Measurements from ENCODE around the gene UGT1A6. TPM values are rescaled to one million over a fixed set of nuclear protein-coding genes. Genes with fewer than 3 reads are reported as not detected.

Gene UGT1A6
- total RNA-seq, 1 experiment from 2014 or later = not detected

GRCh38 chr2:233807966-233808935, 115.6 kb downstream of the UGT1A6 start:
- no peaks in the 10 kb centered on the region for H3K27me3 ChIP-seq (replicated peaks; ENCODE audit: insufficient read depth, low read depth, low read length, poor library complexity)
- CTCF ChIA-PET = no interaction called here
- no peaks in the 10 kb centered on the region for H3K4me1 ChIP-seq (ENCODE audit: insufficient read depth, low read length, poor library complexity, severe bottlenecking)
- BruUV-seq (replicated peaks) = no TSS peak
- no peaks in the 10 kb centered on the region for H3K9me3 ChIP-seq (ENCODE audit: low read depth, low read length, poor library complexity, severe bottlenecking)
- TF ChIP-seq EZH2 (IDR thresholded peaks at IDR 0.05; ENCODE audit: borderline replicate concordance, low read depth, low read length, poor library complexity, severe bottlenecking) = no peak
- TF ChIP-seq, protein P1, sequence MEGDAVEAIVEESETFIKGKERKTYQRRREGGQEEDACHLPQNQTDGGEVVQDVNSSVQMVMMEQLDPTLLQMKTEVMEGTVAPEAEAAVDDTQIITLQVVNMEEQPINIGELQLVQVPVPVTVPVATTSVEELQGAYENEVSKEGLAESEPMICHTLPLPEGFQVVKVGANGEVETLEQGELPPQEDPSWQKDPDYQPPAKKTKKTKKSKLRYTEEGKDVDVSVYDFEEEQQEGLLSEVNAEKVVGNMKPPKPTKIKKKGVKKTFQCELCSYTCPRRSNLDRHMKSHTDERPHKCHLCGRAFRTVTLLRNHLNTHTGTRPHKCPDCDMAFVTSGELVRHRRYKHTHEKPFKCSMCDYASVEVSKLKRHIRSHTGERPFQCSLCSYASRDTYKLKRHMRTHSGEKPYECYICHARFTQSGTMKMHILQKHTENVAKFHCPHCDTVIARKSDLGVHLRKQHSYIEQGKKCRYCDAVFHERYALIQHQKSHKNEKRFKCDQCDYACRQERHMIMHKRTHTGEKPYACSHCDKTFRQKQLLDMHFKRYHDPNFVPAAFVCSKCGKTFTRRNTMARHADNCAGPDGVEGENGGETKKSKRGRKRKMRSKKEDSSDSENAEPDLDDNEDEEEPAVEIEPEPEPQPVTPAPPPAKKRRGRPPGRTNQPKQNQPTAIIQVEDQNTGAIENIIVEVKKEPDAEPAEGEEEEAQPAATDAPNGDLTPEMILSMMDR (conservative IDR thresholded peaks at IDR 0.05; ENCODE audit: low read depth, low read length) = no peak
- no peaks in the 10 kb centered on the region for H3K36me3 ChIP-seq (ENCODE audit: insufficient read depth, low read length, poor library complexity, severe bottlenecking)
- POLR2A ChIA-PET (ENCODE audit: low non-redundant PET) = no interaction called here
- no peak overlapping the region for H3K27ac ChIP-seq (ENCODE audit: low read depth, low read length, poor library complexity, severe bottlenecking)
- no peak overlapping the region for H3K4me3 ChIP-seq (ENCODE audit: low read depth, low read length, poor library complexity, severe bottlenecking)
- intact Hi-C loops (cut with micrococcal nuclease; ENCODE audit: unreplicated experiment) = no loop called here
- DNase-seq (ENCODE audit: low spot score) = no peak

- no peaks in the 10 kb centered on the region for H3K4me1 ChIP-seq (ENCODE audit: insufficient read depth, low read length, poor library complexity, severe bottlenecking)
- no TSS peak for BruUV-seq (replicated peaks)
- no peaks in the 10 kb centered on the region for H3K27me3 ChIP-seq (replicated peaks; ENCODE audit: insufficient read depth, low read depth, low read length, poor library complexity)
- intact Hi-C loops (cut with micrococcal nuclease; ENCODE audit: unreplicated experiment) = no loop called here
- POLR2A ChIA-PET (ENCODE audit: low non-redundant PET) = no interaction called here
- H3K4me3 ChIP-seq (ENCODE audit: low read depth, low read length, poor library complexity, severe bottlenecking) = no peak overlapping the region
- H3K27ac ChIP-seq (ENCODE audit: low read depth, low read length, poor library complexity, severe bottlenecking) = no peak overlapping the region
- CTCF ChIA-PET = no interaction called here
- DNase-seq (ENCODE audit: low spot score) = no peak
- TF ChIP-seq, protein P1 (conservative IDR thresholded peaks at IDR 0.05; ENCODE audit: low read depth, low read length) = no peak
- no peak for TF ChIP-seq EZH2 (IDR thresholded peaks at IDR 0.05; ENCODE audit: borderline replicate concordance, low read depth, low read length, poor library complexity, severe bottlenecking)
- H3K36me3 ChIP-seq (ENCODE audit: insufficient read depth, low read length, poor library complexity, severe bottlenecking) = no peaks in the 10 kb centered on the region
- H3K9me3 ChIP-seq (ENCODE audit: low read depth, low read length, poor library complexity, severe bottlenecking) = no peaks in the 10 kb centered on the region
Measured at GRCh38 chr2:233810385-233810784, 117.7 kb downstream of the UGT1A6 start.

GRCh38 chr2:233811087-233811486, 118.4 kb downstream of the UGT1A6 start:
- no TSS peak for BruUV-seq (replicated peaks)
- Histone ChIP-seq H3K27me3 (replicated peaks; ENCODE audit: insufficient read depth, low read depth, low read length, poor library complexity) (no peaks in the 10 kb centered on the region), H3K4me1 (ENCODE audit: insufficient read depth, low read length, poor library complexity, severe bottlenecking) (no peaks in the 10 kb centered on the region), H3K27ac (ENCODE audit: low read depth, low read length, poor library complexity, severe bottlenecking) (no peak overlapping the region), H3K36me3 (ENCODE audit: insufficient read depth, low read length, poor library complexity, severe bottlenecking) (no peaks in the 10 kb centered on the region), H3K9me3 (ENCODE audit: low read depth, low read length, poor library complexity, severe bottlenecking) (no peaks in the 10 kb centered on the region), H3K4me3 (ENCODE audit: low read depth, low read length, poor library complexity, severe bottlenecking) (no peak overlapping the region)
- DNase-seq (ENCODE audit: low spot score) = no peak
- intact Hi-C loops (cut with micrococcal nuclease; ENCODE audit: unreplicated experiment) = no loop called here
- CTCF ChIA-PET = no interaction called here
- POLR2A ChIA-PET (ENCODE audit: low non-redundant PET) = no interaction called here
- no peak for TF ChIP-seq EZH2 (IDR thresholded peaks at IDR 0.05; ENCODE audit: borderline replicate concordance, low read depth, low read length, poor library complexity, severe bottlenecking)
- TF ChIP-seq, protein P1 (conservative IDR thresholded peaks at IDR 0.05; ENCODE audit: low read depth, low read length) = no peak

All from A673 (cell line).